Thoracic aorta (tissue), 2 donors: Measurements from ENCODE around the gene ALDH9A1. TPM values are rescaled to one million over a fixed set of nuclear protein-coding genes. Genes with fewer than 3 reads are reported as not detected.

Source experiments
- ATAC-seq: fragments of 150-250 bp; one replicate; pipeline ENCODE4 v1.8.0; 2017; ENCODE audit warnings: low read depth; ENCODE audit not compliant: insufficient number of reproducible peaks, low FRiP score
- DNase-seq: peaks from one replicate; pipeline ENCODE4 v3.0.0-alpha.2; 2020; ENCODE audit warnings: low spot score
- H3K27ac ChIP-seq, 2 donors: fragments of 200-600 bp; sonication (generic); 1 replicate in 1 of 2; 2 replicates in 1 of 2; pipeline ENCODE4 v1.5.1; 2016; ENCODE audit warnings: mild to moderate bottlenecking in 2 of 2, moderate library complexity in 2 of 2
- H3K27me3 ChIP-seq: fragments of 200-600 bp; sonication (generic); replicated peaks from 2 replicates; pipeline ENCODE4 v1.6.0; 2016; ENCODE audit warnings: mild to moderate bottlenecking; ENCODE audit not compliant: insufficient read depth
- H3K36me3 ChIP-seq: fragments of 200-600 bp; sonication (generic); one replicate; pipeline ENCODE4 v1.5.1; 2016
- H3K4me1 ChIP-seq, 2 donors: fragments of 200-600 bp; sonication (generic); 1 replicate in 1 of 2; 2 replicates in 1 of 2; pipeline versions ENCODE4 v1.5.1 to v1.6.0; 2016; ENCODE audit warnings: low read depth in 2 of 2, mild to moderate bottlenecking in 1 of 2; ENCODE audit not compliant: control insufficient read depth in 1 of 2
- H3K4me3 ChIP-seq: fragments of 200-600 bp; sonication (generic); 2 replicates; pipeline ENCODE4 v1.5.1; 2016; ENCODE audit warnings: mild to moderate bottlenecking
- H3K9me3 ChIP-seq: fragments of 200-600 bp; sonication (generic); 2 replicates; pipeline ENCODE4 v1.5.1; 2016
- total RNA-seq, 2 donors: library from RNA; depleted of rRNA; stranded (reverse); fragments of >200 nt; gene quantifications; one replicate each; pipeline versions ENCODE4 v1.1.0 to v1.2.3, GENCODE V29; 2016
- TF ChIP-seq, protein P1 (sequence below): fragments of 200-600 bp; sonication (generic); IDR thresholded peaks from one replicate; pipeline ENCODE4 v1.5.1; 2019; ENCODE audit warnings: antibody characterized with exemption

Gene ALDH9A1
- total RNA-seq, 2 donors from 2014 or later = 44.4 to 65.0 TPM

DNA sequence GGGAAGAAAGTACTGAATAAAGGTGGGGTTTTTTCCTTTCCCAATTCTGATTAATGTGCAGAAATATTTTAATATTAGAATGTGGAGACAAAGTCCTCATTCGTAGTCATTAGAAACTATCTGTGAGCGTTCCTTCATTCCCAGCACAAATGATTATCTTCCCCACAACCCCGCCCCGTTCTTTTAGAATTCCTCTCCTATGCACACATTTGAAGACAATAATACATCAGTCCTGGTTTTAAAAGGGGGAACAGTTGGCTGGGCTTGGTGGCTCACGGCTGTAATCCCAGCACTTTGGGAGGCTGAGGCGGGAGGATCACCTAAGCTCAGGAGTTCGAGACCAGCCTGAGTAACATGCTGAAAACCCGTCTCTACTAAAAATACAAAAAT is 876 bp downstream of the ALDH9A1 start:
- Histone ChIP-seq H3K9me3 (no peaks in the 10 kb centered on the region), H3K27ac (peak overlapping the region; percentile 97 to 98), H3K4me1 (peaks cover 17 to 33% of the 10 kb centered on the region in 2 donors), H3K36me3 (no peaks in the 10 kb centered on the region), H3K4me3 (peak overlapping the region; percentile 94), H3K27me3 (no peaks in the 10 kb centered on the region)
- DNase-seq = no peak
- TF ChIP-seq, protein P1, sequence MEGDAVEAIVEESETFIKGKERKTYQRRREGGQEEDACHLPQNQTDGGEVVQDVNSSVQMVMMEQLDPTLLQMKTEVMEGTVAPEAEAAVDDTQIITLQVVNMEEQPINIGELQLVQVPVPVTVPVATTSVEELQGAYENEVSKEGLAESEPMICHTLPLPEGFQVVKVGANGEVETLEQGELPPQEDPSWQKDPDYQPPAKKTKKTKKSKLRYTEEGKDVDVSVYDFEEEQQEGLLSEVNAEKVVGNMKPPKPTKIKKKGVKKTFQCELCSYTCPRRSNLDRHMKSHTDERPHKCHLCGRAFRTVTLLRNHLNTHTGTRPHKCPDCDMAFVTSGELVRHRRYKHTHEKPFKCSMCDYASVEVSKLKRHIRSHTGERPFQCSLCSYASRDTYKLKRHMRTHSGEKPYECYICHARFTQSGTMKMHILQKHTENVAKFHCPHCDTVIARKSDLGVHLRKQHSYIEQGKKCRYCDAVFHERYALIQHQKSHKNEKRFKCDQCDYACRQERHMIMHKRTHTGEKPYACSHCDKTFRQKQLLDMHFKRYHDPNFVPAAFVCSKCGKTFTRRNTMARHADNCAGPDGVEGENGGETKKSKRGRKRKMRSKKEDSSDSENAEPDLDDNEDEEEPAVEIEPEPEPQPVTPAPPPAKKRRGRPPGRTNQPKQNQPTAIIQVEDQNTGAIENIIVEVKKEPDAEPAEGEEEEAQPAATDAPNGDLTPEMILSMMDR = no peak
- no peak for ATAC-seq

DNA sequence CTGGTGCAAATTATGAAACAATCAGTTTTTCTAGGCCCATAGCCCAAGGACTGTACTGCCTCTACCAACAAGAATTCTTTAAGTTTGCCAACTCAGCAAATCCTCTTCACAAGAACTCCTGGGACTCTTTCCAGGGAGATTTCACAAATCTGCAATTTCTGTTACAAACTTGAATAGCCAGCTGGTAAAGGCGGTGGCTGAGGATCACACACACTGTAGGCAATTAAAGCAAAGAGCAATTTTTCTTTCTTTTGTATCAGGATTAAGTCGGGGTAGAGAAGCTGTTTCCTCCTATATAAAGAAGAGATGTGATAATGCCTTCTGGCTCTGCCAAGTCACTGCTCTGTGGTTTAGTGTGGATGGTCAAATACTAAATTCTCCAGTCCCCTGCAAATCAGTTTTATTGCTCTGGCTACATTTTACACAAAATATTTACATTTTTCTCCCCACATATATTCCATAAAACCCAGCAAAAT is 1.7 kb downstream of the ALDH9A1 start:
- Histone ChIP-seq H3K27me3 (no peaks in the 10 kb centered on the region), H3K27ac (peak overlapping the region; percentile 3 to 39), H3K4me3 (peak overlapping the region; percentile 94), H3K36me3 (no peaks in the 10 kb centered on the region), H3K9me3 (no peaks in the 10 kb centered on the region), H3K4me1 (peaks cover 17 to 33% of the 10 kb centered on the region in 2 donors)
- DNase-seq = no peak
- peak; percentile 72 for ATAC-seq
- TF ChIP-seq, protein P1 = no peak

DNA sequence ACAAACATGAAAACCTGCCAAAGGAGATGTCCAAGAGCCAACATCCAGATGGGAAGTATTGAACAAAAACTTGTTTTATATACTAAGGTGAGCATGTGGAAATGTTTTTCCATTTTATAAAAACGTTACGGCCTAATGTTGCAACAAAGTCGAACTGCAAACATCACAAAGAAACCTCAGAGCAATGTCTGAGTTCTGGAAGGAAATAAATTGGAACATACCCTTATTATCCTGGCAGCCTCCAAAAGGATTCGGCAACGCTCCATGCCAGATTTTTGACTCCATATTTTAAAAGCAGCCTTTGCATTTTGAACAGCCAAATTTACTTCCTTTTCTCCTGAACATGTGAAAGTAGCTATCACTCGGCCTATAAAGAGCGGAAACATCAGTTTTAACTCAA is 3.3 kb downstream of the ALDH9A1 start:
- H3K4me3 ChIP-seq = no peak overlapping the region
- peaks cover 17 to 33% of the 10 kb centered on the region in 2 donors for H3K4me1 ChIP-seq

DNA sequence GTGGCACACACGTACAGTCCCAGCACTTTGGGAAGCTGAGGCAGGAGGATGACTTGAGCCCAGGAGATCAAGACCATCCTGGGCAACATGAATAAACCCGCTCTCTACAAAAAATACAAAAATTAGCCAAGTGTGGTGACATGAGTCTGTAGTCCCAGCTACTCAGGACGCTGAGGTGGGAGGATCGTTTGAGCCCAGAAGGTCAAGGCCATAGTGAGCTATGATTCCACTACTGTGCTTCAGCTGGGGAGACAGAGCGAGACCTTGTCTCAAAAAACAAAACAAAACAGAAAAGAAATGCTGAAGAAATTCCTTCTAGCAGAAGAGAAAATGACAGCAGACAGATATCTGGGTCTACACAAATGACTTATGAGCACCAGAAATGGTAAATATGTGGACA is 10.3 kb downstream of the ALDH9A1 start:
- no peaks in the 10 kb centered on the region for H3K27me3 ChIP-seq
- H3K4me1 ChIP-seq = peaks cover 0 to 12% of the 10 kb centered on the region in 2 donors
- no peaks in the 10 kb centered on the region for H3K9me3 ChIP-seq
- DNase-seq (no peak), ATAC-seq (no peak)
- TF ChIP-seq, protein P1 = no peak
- peaks cover 3% of the 10 kb centered on the region for H3K36me3 ChIP-seq
- no peak overlapping the region for H3K27ac ChIP-seq
- H3K4me3 ChIP-seq = no peak overlapping the region

More for the DNA sequence above, 3.3 kb downstream of the ALDH9A1 start:
- ATAC-seq (no peak), DNase-seq (no peak)
- Histone ChIP-seq H3K9me3 (no peaks in the 10 kb centered on the region), H3K27ac (peak overlapping the region in 1 of 2 donors; percentile 34), H3K27me3 (no peaks in the 10 kb centered on the region), H3K36me3 (no peaks in the 10 kb centered on the region)
- TF ChIP-seq, protein P1 = no peak

DNA sequence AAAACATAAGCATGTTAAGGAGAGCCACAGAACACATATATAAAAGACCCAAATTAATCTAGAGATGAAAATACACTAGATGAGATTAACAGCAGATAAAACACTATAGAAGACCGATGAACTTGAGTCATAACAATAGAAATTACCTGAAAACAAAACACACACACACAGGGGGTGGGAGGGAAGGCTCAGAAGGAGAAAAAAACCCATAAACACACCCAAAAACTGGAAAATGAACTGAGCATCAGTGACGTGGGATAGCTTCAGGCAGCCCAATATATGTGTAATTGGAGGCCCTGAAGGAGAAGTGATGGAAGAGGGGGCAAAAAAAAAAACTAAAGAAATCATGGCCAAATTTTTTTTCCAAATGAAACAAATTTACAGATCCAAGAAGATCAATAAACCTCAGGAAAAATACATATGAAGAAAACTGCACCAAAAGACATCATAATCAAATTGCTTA is 11.4 kb downstream of the ALDH9A1 start:
- TF ChIP-seq, protein P1 = no peak
- Histone ChIP-seq H3K36me3 (peaks cover 8% of the 10 kb centered on the region), H3K4me3 (no peak overlapping the region), H3K27ac (no peak overlapping the region), H3K9me3 (no peaks in the 10 kb centered on the region), H3K4me1 (peaks cover 0 to 12% of the 10 kb centered on the region in 2 donors), H3K27me3 (no peaks in the 10 kb centered on the region)
- ATAC-seq (no peak), DNase-seq (no peak)
